GM19463 (cell line): ENCODE measurements around the gene RBBP5.
"Not testable (repeated sequence)": the region's sequence is repeated elsewhere in the genome, so short reads cannot be mapped to it uniquely, and the experiment has no call there.

Experiments
- ATAC-seq: cut with Tn5 transposase; IDR thresholded peaks from one replicate; pipeline ENCODE4 v1.9.1; 2021; ENCODE audit warnings: mild to moderate bottlenecking, moderate library complexity; ENCODE audit not compliant: unreplicated experiment

Gene RBBP5, protein sequence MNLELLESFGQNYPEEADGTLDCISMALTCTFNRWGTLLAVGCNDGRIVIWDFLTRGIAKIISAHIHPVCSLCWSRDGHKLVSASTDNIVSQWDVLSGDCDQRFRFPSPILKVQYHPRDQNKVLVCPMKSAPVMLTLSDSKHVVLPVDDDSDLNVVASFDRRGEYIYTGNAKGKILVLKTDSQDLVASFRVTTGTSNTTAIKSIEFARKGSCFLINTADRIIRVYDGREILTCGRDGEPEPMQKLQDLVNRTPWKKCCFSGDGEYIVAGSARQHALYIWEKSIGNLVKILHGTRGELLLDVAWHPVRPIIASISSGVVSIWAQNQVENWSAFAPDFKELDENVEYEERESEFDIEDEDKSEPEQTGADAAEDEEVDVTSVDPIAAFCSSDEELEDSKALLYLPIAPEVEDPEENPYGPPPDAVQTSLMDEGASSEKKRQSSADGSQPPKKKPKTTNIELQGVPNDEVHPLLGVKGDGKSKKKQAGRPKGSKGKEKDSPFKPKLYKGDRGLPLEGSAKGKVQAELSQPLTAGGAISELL

DNA sequence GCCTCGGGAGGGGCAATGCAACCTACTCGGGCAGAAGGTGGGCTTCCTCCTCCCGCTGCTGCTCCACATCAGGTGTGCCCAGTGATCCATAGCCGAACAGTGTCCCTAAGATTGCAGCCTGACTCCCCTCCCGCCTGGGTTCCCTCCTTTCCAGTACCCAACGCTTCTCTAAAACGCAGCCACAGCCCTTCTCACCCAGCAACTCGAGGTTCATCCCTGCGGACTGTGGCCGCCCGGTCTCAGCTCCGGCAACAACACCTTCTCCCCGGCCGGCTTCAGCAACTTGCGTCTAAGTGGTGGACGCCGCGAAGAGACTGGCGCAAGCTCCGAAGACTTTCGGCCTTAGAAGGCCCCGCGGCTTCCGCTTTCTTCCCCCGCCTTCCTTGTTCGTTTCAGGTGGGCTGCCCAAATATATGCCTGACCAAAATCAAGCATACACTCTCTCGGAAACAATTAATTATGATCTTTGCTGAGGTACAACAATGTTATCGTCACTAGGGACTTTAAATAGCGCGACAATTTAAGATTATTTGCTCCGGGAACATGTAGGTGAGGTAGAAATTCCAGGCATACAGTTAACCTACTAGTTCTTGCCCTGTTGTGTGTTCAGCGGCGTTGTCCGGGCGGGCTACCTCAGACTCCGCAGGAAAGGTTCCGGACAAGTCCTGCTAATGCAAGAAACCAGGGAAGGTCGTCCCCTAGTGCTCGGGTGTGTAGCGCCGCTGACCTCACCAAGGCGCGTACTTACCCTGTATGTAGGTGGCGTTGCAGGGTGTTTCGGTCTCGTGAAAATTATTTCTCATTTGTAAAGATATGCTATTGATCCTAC, at the start of gene RBBP5:
Gene RBBP5, minus strand, starts transcription at position 319 of the 829 bp plus-strand sequence. Its CDS starts 105 bp downstream, at position 214.
- peak; percentile 97 for ATAC-seq

DNA sequence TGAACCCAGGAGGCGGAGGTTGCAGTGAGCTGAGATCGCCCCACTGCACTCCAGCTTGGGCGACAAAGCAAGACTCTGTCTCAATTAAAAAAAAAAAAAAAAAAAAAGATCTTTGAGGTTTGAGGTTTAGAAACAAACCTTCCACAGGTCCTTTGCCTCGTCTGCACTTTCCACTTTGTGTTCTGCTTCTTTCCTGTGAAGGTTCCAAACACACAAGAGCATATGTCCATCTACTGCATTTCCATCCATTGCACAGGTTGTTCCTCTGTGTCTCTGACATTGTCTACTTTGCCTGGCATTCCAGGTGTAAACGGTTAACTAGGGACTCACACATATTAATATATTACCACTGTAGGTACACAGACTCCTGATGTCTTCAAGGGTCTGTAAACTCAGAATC, 49.6 kb upstream of the RBBP5 start:
- no peak for ATAC-seq

DNA sequence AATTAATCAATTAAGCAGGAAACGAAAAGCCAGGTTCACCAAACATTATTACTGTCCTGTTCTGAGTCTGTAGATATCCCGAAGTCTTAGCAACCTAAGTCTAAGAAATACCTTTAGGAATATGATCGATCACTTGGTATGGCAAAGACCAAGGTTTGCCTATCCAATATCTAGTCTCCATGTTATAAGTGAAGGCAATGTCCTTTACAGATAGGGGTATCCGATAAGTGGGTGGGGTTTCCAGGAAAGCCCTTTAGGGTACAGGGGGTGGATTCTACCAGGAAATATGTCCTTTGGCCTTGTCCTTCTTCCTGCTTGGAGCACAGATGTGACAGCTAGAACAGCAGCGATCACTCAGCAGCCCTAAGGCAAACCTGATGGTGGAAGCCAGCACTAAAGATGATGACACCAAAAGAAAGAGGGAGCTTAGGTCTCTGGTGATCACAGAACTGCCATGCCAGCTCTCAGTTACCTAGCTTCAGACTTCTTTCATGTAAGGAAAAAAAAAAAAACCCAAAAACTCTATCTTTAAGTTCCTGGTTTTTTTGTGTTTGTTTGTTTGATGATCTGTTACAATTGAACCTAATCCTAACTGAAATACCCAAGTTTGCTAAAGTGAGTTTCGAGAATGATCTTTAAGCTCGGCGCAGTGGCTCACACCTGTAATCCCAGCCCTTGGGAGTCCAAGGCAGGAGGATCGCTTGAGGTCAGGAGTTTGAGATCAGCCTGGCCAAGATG, 48.9 kb upstream of the RBBP5 start:
- ATAC-seq, result no peak

DNA sequence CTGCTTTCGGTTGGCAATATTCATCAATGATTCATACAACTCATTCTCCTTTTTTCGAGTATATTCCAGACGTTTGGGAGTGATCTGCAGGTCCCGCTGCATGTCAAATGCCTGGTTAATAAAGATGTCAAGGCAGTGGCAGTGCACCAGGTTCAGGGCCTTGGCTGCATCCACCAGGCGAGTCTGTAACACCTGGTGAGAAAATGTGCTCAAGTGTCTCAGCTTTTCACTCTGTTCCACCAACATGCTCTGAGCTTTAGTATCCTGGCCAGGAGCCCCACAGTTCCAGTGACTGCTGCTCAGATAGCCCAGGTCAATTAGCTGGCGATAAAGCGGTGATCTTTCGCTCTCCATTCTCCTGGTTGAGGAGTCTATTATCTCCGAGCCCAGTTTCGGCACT, 47.5 kb upstream of the RBBP5 start:
- ATAC-seq, result no peak

DNA sequence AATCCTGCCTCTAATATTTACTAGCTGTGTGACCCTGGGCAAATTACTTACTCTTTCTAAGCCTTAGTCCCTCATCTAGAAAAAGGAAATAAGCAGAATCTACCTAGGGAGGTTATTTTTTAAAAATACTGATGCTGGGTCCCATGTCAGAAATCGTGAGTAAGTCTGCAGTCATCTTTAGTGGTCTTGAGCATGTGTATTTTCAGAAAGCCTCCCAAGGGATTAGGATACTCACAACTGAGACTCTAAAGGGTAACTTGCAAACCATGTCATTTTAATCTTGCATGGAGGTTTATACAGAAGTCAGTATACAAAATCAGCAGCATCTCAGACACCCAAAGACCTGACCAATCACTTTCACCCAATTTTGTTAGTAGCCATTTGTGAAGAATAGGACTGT, 46.5 kb upstream of the RBBP5 start:
- no peak for ATAC-seq

DNA sequence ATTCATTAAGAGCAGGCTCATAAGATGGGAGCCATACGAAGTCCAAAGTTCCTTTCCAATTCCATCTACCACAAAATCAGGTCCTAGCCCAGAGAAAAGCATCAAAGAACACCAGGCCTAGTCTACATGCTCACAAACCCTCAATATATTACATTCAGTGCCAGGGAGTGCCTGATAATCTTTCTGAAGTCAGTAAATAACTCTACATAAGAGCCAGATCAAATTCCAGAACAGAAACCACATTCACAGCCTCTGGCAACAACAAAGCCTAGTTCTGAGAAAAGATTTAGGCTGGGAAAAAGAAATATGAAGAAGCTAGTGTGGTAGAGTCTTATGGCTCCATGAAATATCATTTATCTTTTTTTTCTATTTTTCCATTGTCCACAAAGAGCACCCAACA, 40.5 kb upstream of the RBBP5 start:
- ATAC-seq, result no peak

DNA sequence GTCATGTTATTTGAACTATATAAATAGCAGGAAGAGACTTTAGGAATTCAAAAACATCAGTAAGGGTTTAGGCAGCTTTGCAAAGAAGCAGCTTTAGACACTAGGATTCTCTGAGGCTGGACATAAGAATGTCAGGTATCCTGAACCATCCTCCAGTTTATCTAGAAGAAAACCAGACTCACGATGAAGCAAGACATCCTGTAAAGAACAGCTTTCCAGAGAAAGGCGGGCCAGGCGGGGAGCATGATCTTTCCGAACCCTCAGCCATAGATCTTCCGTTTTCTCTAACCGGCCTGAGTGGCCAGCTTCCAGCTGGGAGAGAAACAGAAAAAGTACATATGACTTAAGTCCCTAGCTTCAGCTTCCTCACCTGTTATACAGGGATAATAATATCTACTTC, 39.3 kb upstream of the RBBP5 start:
- no peak for ATAC-seq

DNA sequence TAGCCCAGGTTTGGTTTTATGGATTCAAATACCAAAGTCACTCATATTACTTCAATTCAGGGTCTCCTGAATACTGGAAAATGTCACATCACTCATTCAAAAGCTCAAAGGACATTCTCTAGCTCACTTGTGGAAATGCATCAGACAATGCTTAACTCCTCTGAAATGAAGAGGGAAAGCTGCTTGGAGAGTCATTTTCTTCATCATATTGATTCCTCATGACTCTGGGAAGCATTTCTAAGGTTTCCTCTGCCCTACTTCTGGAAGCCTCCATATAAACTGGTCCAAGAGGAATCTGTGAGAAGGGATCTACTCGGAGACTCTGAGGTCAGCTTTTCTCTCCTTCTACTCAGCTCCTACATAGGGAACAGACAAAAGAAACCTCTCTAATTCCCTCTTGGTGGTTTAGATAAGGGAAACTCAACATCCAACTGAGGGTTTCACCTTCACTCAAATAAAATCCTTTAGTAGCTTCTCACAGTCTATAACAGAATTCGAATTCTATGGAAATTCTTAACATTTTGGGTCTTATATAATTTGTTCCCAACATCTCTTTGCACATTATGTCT, 36.4 kb upstream of the RBBP5 start:
- ATAC-seq, result no peak

DNA sequence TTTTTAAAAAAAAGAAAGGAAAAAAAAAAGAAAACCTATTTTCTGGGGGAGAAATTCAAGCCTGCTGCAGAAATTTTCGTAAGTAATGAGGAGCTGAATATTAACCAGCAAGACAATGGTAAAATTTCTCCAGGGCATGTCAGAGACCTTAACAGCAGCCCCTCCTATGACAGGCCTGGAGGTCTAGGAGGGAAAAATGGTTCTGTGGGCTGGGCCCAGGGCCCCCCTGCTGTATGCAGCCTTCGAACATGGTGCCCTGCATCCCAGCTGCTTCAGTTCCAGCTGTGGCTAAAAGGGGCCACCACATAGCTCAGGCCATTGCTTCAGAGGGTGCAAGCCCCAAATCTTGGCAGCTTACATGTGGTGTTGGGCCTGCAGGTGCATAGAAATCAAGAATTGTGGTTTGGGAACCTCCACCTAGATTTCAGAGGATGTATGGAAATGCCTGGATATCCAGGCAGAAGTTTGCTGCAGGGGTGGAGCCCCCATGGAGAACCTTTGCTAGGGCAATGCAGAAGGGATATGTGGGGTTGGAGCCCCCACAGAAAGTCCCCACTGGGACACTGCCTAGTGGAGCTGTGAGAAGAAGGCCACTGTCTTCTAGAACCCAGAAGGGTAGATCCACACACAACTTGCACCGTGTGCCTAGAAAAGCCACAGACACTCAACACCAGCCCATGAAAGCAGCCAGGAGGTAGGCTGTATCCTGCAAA, 34.0 kb upstream of the RBBP5 start:
- not testable (repeated sequence) for ATAC-seq

DNA sequence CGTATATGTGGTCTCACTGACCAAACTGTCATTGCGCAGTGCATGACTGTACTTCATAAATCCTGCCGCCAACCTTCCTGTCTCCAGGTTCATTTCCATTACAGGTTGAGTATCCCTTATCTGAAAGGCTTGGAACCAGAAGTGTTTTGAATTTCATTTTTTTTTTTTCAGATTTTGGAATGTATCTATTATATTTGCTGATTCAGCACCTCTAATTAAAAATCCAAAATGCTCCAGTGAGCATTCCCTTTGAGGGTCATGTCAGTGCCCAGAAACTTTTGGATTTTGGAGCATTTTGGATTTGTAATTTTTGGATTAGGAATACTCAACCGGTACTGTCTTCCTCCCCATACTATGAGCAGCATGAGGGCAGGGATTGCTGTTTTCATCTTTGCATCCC, 30.7 kb upstream of the RBBP5 start:
- ATAC-seq, result no peak

DNA sequence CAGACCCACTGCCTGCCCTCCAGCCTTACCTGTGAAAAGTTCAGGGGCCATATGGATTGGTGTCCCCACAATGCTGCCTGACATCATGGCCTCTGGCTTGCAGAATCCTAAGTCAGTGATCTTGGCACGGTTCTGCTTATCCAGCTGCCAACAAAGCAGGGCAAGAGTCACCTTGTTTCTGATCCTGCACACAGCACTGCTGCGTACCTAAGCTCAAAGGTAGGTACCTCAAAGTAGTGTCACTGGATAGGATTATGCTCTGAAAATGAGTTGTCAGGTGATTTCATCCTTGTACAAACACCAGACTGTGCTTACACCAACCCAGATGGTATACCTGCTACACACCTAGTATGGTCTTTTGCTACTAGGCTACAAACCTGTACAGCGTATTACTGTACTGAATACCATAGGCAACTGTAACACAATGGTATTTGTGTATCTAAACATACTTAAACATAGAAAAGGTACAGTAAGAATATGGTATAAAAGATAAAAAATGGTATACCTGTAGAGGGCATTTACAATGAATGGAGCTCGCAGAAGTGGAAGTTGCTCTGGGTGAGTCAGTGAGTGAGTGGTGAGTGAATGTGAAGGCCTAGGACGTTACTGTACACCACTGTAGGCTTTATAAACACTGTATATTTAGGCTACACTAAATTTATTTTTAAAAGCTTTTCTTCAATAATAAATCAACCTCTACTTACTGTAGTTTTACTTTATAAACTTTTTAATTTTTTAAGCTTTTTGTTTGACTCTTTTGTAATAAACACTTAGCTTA, 29.1 kb upstream of the RBBP5 start:
- no peak for ATAC-seq

DNA sequence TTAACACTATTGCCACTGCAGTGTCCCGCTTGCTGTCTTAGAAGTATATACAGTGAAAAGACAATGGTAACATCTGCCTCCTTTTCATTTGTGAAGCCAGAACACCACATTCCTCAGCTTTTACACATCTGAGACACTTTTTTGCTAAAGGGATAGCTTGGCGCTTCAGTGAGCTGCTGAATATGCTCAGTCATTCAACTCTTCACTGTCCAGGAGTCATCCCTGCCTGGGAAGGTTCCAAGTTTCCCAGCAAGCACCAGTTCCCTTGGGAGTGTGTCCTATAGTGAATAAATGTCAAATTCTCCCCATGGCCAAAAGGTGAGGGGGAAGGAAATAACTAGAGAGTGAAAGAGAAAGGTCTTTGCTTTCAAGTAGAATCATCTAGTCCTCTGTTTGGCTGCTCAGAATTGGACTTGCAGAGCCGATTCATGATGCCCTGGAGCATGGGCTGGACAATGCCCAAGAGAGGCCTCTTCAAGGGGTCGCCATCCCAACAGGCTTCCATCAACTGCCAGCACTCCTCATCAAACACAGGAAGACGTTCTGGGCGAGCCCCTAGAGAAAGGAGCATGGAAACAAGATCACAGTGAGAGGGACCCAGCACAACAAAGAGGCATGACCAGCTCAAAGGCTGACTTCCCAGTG, 25.5 kb upstream of the RBBP5 start:
- ATAC-seq, result no peak

DNA sequence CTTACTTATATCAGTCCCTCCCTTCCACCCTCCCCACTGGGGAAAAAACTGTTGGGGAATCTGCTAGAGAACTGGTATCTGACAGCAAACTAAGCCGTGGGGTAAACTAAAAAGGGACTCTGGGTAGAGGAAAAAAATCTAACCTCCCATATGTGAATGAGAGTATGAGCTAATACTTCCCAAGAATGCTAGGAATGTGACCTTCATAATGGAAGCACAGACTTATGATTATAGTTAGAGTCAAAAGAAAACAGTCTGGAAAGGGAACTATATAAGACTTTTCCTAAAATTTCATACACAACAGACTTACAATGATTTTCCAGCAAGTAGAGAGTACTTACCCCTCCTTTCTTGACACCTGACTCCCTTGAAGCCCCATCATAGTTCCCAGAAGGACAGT, 23.0 kb upstream of the RBBP5 start:
- ATAC-seq, result no peak

DNA sequence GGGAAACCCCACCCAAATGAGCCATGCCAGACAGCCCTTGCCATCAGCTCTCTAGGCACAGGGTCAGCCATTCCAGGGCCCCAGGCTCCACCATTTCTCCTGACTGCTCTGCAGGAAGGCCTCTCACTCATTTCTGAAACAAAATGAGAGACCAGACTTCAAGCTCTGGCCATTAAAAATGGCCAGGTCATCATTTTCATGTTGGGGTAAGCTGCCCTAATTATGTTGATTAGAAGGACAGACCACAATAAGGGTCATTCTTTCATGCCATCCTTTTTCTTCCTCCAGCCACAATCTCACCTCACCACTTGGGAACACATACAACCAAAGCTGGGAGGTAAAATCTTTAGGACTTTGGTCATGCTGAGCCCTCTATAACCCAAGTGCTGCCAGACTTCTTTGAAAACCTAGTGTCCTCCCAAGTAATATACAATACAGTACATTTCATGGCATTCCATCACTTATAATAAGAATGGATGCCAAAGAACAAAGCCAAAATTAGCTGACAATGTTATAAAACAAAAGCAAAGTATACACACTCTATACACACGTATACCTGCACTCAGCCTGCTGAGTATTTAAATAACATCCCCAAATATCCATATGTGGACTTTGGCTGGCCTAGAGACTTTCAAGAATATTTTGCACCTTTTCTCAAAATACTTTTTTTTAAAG, 22.4 kb upstream of the RBBP5 start:
- ATAC-seq, result no peak

DNA sequence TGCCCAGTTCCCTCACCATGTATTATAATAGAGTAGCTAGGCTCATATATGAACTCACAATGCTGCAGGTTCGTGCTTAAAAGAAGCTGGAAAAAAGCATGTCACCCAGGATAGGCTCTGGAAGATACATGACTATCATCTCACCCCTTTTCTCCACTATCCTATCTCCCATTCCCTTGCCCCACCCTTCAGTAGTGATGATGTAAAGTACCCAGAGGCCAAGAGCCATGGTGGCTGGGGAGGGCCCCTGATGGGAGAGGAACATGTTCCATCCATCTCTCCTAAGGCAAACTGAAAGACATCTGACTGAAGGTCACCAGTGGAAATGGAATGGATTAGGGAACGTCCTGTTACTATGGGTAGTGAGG, 20.3 kb upstream of the RBBP5 start:
- no peak for ATAC-seq

DNA sequence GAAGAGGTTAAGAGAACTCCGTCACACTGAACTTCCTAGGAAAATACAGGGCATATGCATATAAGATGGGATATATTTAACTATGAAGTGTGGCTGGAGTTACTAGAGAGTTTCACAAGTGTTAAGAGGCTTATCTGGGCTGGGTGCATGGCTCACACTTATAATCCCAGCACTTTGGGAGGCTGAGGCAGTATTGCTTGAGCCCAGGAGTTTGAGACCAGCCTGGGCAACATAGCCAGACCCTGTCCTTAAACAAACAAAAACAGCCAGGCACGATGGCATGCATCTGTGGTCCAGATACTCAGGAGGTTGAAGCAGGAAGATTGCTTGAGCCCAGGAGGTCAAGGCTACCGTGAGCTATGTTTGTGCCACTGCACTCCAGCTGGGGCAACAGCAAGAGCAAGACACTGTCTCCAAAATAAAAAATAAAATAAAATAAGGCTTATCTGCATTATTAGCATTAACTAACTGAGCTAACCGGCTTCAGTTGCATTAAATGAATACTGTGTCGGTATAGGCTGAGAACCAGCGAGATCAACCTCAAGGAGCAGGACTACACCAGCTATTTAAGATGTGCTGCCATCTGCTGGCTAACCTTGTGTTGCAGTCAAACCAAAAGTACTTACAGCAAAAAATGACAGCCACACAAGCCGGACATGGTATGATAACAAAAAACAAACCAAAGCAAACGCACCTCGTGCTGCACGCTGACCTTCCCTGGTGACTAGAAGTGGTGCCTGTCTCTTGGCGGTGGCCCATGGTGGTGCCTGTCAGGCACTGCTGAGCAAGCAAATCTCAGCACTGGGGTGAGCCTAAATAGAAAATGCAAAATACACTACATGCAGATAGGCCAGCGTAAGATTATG, 19.7 kb upstream of the RBBP5 start:
- ATAC-seq, result peak; percentile 56

DNA sequence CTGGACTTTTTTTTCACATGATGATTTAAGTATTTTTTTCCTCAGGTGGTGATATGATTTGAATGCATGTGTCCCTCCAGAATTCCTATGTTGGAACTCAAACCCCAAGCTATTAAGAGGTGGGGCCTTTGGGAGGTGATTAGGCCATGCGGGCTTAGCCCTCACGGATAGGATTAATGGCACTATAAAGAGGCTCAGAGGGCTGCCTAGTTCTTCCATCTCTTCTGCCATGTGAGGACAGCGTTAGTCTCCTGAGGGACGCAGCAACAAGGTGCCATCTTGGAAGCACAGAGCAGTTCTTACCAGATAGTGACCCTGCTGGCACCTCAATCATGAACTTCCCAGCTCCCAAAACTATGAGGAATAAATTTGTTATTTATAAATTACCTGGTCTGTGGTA, 18.3 kb upstream of the RBBP5 start:
- no peak for ATAC-seq

DNA sequence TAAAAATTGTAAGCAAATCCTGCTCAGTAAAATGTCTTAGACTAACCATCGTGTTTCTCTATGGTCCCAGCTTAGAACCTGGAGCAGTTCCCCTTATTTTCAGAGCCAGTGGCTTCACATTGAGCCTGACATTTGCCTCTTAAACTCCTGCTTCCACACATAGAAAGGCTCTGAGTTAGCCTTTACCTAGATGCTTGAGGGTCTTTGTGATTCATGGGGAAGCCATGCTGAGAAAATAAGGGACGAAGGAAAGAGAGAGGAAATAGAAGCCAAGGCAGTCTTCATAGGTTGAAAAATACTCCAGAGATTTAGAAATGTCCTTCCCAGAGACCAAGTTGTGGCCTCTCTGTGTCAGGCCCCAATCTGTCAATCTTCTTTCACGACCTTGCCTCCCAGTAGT, 16.1 kb upstream of the RBBP5 start:
- no peak for ATAC-seq
